ENCODE data around the gene E2F3. TPM values are rescaled to one million over a fixed set of nuclear protein-coding genes. Genes with fewer than 3 reads are reported as not detected.

The E2F3 gene
- total RNA-seq, 1 experiment from 2014 or later, result 30.2 TPM

- peaks cover 1% of the 10 kb centered on the region; the same call in 1 of the 2 replicates for H3K4me1 Mint-ChIP-seq
- H3K27ac Mint-ChIP-seq, result no peak overlapping the region; the same call in 1 of the 2 replicates
- no peak overlapping the region for H3K4me3 Mint-ChIP-seq
- TF ChIP-seq AFF4 (CRISPR knock-in tag; IDR thresholded peaks at IDR 0.05; ENCODE audit: borderline replicate concordance) (no peak), SP1 (CRISPR knock-in tag; conservative IDR thresholded peaks at IDR 0.05) (no peak), ZNF219 (CRISPR knock-in tag; IDR thresholded peaks at IDR 0.05; ENCODE audit: borderline replicate concordance) (no peak), FOXP4 (CRISPR knock-in tag; IDR thresholded peaks at IDR 0.05) (no peak), FOXP1 (CRISPR knock-in tag; IDR thresholded peaks at IDR 0.05; ENCODE audit: borderline replicate concordance) (no peak), FOXJ3 (CRISPR knock-in tag; IDR thresholded peaks at IDR 0.05; ENCODE audit: borderline replicate concordance) (no peak), JUN (CRISPR knock-in tag; IDR thresholded peaks at IDR 0.05) (no peak), CREB1 (CRISPR knock-in tag; IDR thresholded peaks at IDR 0.05) (no peak), ATF6 (CRISPR knock-in tag; IDR thresholded peaks at IDR 0.05) (no peak), IRF2 (CRISPR knock-in tag; IDR thresholded peaks at IDR 0.05; ENCODE audit: borderline replicate concordance, low read depth) (no peak)
- H3K27me3 Mint-ChIP-seq (ENCODE audit: low read depth), result no peaks in the 10 kb centered on the region
- ChIA-PET POLR2A (no interaction called here), CTCF (no interaction called here)
- no peak for ATAC-seq
- no peaks in the 10 kb centered on the region for H3K36me3 Mint-ChIP-seq
- DNase-seq (ENCODE audit: low spot score), result no peak
- H3K9me3 Mint-ChIP-seq, result peaks cover 5% of the 10 kb centered on the region; the same call in 1 of the 2 replicates
Observed at GRCh38 chr6:20497216-20498040, 95.7 kb downstream of the E2F3 start.

- CTCF ChIA-PET, result no interaction called here
- no peak for DNase-seq (ENCODE audit: low spot score)
- no peaks in the 10 kb centered on the region for H3K4me1 Mint-ChIP-seq
Observed at GRCh38 chr6:20498041-20498385, 96.3 kb downstream of the E2F3 start.

More at GRCh38 chr6:20498041-20498385, 96.3 kb downstream of the E2F3 start:
- Mint-ChIP-seq H3K27me3 (ENCODE audit: low read depth) (no peaks in the 10 kb centered on the region), H3K4me3 (no peak overlapping the region), H3K36me3 (no peaks in the 10 kb centered on the region), H3K27ac (no peak overlapping the region), H3K9me3 (peaks cover 5% of the 10 kb centered on the region; the same call in 1 of the 2 replicates)
- POLR2A ChIA-PET, result no interaction called here
- ATAC-seq, result no peak
- TF ChIP-seq TEAD1 (CRISPR knock-in tag; IDR thresholded peaks at IDR 0.05), result no peak
- no peak for TF ChIP-seq ZNF281 (CRISPR knock-in tag; IDR thresholded peaks at IDR 0.05)
- no peak for TF ChIP-seq ZNF219 (CRISPR knock-in tag; IDR thresholded peaks at IDR 0.05; ENCODE audit: borderline replicate concordance)
- TF ChIP-seq ESRRA (CRISPR knock-in tag; IDR thresholded peaks at IDR 0.05; ENCODE audit: borderline replicate concordance), result no peak
- TF ChIP-seq GTF2I (CRISPR knock-in tag; conservative IDR thresholded peaks at IDR 0.05), result no peak
- TF ChIP-seq ZNF317 (CRISPR knock-in tag; IDR thresholded peaks at IDR 0.05; ENCODE audit: borderline replicate concordance, low read depth), result no peak

All from WTC11 (cell line).